ENCODE data around the gene RTN4R.
"Not testable (repeated sequence)": the region's sequence is repeated elsewhere in the genome, so short reads cannot be mapped to it uniquely, and the experiment has no call there.

RTN4R gene

DNA sequence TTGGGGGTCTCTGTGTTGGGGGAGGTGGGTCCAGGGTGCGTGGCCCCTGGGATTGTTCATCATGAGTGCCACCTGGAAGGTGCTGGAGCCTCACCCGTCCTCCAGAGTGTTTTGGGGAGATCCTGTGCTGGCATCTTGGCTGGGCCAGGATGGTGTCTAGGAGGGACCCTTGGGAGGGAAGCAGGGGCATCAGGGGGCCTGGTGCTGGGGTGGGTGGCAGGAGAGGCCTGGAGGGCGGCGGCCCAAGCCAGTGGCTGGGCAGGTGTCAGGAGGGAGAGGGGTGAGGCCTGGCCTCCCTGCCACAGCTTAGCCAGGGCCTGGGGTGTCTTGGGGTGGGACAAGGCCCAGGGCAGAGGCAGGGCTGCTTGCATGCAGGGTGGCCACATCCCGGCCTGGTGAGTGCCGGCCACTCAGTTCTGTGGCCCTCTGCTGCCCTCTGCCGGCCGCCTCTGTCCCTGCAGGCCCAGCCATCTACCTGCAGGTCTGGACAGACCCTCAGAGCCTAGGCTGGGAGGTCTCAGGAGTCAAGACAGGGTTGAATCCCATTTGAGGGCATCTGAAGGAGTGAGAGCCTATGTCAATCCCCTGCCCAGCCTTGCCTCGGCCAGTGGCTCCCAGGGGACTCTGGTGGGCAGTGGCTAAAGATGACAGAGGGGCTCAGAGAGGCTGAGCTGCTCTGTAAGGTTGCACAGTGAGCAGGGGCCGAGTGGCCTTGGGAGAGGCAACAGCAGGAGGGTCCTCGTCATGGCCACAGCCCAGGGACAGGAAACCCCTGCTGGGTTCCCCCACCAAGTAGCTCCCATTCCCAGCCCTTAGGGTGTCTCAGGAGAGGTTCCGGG is 17.6 kb upstream of the RTN4R start:
- DNase-seq: not testable (repeated sequence)

DNA sequence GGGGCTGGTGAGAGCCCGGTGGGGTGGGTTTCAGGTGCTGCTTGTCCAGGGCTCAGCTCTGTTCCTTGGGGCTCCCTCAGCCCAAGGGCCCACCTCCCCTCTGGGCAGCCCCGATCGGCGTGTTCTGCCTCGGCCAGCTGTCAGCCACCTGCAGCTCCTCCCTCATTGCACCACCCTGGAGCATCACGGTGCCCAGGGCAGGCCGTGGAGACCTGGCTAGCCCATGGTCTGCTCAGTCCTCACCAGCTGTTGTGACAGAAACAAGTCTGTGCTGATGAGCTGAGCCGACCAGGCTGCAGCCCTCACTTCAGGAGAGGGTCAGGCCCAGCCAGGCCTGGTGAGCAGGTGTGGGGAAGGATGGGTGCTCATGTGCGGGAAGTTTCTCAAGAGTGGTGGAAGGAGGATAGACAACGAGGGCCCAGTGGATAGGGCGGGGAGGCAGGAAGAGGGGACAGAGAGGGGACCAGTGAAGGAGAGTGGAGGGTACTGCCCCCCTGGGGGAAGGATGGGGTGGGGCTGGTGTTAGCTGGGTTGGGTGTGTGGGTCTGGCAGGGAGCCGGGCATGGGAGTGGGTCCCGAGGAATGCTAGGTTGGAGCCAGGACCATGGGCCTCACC is 16.5 kb upstream of the RTN4R start:
- DNase-seq: no peak

DNA sequence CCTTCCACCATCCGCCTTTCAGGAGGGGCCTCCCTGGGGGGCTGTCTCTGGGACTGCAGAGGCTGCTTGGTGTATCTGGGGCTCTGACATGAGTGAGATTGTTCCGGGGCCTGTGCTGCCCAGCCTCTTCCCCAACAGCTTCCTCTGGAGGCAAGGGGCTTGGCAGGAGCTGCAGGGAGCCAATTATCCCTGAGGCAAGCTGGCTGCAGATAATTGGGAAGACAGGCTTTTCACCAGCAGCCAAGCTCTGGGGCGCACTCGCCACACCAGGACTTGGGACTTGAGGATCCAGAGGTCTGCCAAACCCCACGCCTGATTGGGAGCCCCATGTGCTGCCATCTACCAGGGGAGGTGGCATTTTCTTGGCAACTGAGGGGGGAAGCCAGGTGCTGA is 15.6 kb upstream of the RTN4R start:
- DNase-seq: no peak

DNA sequence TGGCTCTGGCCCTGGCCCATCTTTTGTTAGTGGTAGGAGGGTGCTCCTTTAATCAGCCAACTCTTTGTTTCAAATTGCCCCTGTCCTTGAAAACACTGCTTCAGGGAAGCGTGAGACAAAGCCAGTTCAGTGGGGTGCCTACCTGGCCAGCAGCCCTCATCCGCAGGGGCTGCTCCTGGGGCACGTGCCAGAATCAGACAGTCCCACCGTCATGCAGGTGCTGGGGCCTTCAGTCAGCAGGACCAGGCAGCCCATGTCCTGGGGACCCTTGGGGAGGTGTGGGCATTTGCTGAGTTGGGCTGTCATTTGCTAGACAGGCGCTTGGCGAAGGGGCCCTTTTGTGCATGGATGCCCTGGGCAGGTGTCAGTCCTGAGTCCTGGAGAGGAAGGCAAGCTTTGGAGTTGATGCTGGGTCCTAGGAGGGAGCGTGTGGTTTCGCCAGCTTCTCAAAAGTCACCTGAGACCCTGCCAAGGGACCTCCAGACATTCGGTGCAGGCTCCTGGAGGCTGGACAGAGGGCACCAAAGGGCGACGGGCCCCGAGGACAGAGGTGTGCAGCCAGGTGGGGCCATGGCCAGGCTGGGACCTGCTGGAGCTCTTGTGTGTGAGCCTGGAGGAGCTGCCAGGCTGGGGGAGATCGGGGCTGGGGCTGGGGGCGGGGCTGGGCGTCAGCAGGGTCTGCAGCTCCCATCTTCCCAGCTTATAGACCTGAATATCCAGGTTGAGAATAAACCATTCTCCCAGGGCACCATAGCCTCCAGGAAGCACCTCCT is 15.0 kb upstream of the RTN4R start:
- DNase-seq: no peak

DNA sequence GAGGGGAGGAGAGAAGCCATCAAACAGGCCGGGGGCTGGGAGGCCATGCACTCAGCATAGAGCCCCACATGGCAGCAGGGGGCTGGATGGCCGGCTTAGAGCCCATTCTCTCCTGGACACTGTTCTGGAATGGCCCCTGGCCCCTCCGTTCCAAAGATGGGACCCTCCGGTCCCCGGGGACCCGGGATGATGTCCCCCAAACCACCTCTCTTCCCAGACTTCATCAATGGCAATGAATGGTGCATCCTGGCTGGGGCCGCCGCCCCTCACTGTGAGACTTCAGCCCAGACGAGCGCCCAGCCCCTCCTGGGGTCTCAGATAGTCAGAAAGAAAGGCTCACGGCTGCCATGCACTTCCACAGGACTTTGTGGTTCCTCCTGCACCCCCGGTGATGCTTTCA is 13.8 kb upstream of the RTN4R start:
- no peak for DNase-seq

DNA sequence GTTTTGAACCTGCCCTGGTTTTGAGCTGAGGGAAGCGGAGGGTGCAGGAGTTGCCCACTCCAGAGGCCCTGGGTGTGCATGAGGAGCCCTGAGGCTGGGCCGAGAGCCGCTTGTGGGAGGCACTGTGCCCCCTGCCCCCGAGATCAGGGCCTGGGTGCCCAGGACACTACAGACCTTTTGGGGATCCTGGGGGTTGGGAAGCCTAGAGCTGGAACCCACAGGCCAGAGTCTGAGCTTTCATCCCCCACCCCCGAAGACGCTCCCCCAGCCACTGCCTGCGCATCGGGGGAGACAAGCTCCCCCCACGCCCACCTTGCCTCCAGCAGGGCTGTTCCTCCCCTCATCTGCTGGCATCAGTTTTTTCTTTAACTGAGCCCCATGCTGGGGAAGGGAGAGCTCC is 13.4 kb upstream of the RTN4R start:
- not testable (repeated sequence) for DNase-seq

DNA sequence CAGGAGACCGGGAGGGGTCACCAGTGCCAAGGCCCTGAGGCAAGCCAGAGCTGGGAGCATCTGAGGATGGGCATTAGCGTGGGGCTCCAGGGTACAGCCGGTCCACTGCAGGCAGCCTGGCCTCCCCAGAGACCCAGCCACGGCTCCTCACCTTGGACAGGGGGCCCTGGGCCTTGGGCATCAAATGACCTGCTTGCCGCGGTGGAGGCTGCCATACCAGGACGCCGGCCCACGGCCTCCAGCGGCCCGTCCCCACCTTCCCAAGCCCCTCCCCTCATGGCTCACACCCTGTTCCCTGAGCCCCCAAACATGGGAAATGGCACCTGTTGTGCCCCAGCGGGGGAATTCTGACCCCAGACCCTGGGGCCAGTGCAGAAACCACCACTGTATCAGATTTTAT is 12.7 kb upstream of the RTN4R start:
- DNase-seq: no peak

DNA sequence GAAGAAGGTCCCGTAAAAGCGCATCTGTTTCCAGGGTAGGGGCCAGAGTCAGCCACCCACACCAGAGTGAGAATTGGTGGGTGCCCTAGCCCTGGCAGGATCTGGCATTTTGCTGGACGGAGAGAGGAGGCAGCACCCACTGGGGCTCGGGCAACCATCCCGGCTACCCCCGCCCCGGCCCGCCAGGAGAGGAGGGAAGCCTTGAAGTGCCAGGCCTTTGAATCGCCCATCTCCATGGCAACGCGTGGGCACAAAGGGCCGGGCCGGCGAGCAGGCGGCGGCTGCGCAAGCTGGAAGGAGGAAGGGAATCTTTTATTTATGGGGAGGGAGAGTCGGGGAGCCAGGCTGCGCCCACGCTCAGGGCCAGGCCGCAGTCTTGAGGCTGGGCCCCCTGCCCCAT is 12.0 kb upstream of the RTN4R start:
- not testable (repeated sequence) for DNase-seq

DNA sequence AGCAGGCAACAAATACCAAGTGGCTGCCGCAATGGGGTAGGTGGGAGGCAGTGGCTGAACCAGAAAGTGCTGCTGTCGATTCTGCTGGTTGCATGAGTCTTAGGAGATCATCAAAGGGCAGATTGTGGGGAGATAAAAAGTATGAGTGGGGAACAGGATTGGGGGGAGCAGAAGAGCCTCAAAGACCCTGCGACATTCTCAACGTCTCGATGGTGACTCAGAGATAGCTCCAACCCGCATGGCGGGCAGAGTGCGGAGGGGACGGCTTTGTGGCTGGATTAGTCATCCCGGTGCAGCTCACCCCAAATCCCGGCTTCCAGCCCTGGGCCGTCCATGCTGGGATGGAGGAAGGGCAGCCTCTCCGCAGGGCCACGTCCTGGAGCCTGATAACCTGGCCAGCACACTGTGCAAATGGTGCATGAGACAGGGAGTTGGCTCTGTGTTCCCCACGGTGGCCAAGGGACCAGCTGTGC is 11.6 kb upstream of the RTN4R start:
- no peak for DNase-seq

DNA sequence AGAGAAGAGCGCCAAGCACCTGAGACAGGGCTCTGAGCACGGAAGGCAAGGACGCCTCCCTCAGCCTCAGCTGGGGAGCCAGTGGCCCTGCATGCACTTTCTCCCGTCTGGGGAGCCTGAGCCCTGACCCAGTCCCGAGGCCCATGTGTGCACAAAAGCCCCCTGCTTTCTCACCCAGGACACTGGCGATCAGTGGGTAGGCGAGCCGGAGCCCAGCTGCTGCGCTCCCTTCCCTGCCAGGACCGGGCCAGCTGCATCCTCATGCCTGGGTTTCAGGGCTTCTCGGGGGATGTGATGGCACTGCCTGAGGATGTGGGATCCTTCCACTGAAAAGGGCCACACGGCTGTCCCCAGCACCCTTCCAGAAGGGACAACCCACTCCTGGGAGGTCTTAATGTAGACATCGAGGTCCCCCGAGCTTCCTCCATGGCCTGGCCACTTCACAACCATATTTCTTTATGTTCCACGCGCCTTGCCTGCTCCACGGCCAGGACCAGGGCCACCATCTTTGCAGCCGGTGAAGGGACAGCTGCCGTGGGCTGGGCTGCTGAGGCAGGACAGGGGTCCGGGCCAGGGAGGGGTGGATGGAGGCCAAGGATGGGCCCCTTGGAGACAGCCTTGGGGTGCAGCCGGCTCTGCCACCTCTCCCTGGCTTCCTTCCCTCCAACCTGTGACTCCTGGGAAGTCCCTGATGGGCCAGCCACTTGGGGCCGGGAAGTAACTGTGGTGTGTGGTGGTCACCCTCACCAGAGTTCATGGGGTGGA is 10.8 kb upstream of the RTN4R start:
- DNase-seq: not testable (repeated sequence)

DNA sequence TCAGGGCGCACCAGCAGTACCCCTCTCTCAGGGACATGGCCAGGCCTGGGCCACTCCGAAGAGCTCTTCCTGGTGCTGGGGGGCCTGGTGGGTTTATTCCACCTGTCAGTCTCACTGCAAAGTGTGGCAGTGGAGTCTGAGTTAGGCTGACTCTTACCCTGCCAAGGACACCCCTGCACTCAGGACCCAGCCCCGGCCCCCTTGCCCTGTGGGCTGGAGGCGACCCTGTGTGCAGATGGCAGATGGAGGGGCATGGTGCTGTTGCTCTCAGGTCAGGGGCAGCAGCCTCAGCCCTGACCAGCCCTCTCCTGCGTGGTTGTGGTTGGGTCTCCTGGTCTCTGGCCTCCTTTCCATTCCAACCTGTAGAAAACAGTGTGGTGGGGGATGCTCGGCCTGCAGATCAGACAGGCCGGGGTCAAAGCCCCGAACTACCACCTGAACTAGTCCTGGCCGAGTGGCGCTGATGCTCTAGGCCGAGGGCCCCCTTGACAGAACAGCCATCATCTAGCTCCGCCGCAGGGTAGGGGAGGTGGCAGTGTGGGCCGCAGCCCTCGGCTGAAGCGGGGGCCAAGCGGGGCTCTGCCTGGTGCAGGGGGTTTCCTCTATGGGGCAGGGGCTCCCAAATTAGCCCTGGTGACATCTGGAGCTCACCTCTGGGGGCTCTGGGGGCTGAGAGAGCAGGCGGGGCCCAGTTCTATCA is 10.0 kb upstream of the RTN4R start:
- DNase-seq: not testable (repeated sequence)

DNA sequence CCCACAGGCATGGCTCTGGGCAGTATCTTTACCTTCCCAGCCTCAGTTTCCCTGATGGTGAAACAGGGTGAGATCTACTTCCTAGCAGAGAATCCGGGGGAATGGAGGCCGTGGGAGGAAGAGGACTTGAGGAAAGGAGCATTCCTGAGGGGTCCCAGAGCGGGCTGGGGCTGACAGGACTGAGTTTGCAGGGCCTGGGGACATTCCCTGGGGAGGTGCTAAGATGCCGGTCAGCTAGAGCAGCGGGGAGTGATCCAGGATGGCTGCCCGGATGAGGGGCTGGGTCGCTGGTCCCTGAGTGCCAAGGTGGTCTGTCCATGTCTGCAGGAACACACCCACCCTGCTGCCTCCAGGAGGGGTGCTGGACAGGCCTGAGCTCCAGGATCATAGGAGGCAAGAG is 8.3 kb upstream of the RTN4R start:
- DNase-seq: no peak

DNA sequence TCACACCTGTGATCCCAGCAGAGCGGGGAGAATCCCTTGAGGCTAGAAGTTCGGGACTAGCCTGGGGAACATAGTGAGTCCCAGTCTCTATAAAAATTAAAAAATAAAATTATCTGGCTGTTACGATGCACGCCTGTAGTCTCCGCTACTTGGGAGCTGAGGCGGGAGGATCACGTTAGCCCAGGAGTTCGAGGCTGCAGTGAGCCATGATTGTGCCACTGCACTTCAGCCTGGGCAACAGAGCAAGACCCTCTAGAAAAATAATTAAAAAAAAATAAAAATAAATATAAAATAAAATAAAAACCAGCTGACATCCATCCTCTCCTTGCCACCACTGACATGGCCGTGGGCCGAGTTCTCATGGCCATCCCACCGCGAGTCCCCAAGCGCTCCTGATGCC is 7.7 kb upstream of the RTN4R start:
- no peak for DNase-seq

DNA sequence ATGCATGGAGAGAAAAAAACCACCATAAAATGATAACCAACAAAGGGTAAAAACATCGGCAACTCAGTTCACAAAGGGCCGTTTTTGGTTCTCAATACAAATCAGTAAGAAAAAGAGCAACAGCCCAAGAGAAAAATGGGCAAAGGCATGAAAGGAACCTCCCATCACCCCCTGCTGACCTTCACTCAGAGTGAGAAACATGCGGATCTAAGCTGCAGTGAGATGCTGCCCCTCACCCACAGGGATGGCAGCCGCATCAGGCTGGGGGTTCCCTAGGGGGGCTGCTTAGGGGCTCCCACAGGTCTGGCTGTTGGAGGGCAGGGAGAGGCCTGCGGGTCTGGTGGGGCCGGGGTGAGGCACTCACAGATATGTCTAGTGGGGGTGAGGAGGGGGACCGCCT is 7.2 kb upstream of the RTN4R start:
- not testable (repeated sequence) for DNase-seq

DNA sequence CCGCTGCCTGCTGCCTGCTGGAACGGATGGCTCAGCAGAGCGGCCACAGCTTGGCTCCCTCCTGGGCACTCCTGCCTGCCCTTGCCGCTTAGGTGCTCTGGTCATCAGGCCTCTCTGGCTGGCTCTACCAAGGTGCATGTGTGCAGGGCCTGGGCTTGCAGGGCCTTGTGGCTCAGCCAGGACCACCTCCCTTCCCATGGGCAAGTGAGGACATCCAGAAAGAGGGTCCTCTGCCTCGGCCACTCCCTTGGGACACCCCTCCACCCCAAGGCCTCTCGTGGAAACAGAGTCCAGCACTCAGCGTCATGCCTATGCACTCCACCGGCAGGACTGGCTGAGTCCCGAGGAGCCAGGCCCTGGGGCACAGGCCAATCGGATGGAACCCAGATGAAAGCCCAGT is 6.3 kb upstream of the RTN4R start:
- not testable (repeated sequence) for DNase-seq

DNA sequence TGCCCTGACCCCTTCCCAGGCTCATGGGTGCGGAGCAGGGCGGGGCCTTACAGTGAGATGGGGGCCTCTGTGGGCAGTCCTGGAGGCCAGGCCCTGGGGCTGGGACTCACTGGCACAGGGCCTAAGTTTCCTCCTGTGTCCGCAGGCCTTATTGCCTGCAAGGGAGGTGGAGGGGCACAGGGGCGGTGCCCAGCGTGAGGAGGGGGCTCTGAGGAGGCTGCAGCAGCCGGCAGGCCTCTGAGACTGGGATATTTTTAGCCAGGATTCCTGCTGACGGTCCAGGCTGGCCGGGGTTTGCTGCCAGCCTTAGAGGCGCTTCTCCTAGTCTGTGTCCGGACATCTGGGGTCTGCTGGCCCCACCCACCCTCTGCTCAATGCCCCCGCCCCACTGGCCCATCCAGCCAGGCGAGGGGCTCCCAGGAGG is 5.7 kb upstream of the RTN4R start:
- DNase-seq: no peak

DNA sequence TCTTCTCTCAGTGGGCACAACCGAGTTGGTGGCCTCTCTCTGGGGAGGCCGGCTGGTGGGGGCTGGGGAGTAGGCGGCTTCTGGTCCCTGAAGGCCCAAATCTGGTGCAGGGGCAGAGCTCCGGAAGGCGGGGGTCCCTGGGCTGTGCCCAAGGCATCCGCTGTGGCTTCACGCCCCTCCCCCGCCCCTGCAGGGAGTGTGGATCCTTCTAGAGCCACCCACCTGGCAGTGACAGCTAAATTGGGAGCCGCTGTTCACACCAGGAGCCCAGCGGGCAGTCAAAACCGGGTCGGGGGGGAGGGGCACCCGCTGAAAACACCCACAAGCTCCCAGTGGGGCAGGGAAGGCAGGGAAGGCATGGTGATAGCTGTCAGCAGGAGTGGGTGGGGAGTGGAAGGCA is 4.6 kb upstream of the RTN4R start:
- no peak for DNase-seq

DNA sequence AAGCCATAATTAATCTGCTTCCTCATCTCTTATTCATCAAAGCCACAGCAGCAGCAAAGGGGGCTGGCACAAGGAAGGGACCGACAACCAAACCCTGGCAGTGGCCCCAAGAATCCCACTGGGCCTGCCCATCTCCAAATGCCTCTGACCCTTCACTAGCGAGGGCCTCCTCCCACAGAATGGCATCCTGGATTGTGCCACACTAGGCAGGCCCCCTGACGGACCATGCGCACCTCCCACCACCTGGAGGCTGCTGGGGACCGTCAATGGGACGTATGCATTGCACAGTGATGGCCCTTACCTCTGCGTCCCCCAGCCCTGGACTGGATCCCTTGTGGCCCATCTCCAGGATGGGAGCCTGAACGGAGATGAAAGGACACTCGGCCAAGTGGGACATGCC is 4.1 kb upstream of the RTN4R start:
- DNase-seq: no peak

DNA sequence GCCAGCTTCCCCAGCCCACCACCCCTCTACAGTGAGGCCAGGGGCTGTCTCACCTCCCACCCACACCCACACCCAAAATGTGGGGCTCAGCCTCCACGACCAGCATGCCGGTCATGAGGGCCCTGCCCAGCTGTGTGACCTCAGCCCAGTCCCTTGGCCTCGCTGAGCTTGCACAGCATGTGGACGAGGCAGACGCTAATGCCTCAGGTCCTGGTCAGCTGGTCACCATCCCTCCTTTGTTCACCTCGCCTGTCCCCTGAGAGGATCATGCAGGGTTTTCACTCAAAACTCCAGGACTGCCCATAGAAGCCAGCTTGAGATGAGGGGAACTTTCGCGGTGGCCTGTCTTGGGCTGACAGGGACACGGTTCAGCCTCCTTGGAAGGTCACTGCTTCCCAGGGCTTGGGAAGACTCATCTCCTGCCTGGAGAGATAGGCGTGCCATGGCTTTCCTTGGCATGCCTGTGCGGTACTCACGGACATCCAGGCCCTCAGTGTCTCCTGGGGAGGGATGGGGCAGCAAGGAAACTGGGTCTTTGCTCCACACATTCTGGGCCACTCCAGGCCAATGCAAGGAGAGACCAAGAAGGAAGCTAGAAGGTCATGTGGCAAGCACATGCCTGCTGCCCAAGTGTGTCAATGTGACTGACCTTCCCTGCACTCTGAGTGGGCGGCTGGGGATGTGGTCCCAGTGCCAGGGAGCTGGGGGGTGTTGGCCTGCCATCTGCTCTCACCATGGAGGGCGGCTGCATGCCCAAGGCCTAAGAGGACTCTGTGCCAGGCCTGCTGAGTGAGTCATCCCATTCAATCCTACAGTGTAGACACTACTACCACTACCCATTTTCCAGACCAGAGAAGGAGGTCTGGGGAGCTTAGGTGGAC is 3.2 kb upstream of the RTN4R start:
- DNase-seq: no peak

DNA sequence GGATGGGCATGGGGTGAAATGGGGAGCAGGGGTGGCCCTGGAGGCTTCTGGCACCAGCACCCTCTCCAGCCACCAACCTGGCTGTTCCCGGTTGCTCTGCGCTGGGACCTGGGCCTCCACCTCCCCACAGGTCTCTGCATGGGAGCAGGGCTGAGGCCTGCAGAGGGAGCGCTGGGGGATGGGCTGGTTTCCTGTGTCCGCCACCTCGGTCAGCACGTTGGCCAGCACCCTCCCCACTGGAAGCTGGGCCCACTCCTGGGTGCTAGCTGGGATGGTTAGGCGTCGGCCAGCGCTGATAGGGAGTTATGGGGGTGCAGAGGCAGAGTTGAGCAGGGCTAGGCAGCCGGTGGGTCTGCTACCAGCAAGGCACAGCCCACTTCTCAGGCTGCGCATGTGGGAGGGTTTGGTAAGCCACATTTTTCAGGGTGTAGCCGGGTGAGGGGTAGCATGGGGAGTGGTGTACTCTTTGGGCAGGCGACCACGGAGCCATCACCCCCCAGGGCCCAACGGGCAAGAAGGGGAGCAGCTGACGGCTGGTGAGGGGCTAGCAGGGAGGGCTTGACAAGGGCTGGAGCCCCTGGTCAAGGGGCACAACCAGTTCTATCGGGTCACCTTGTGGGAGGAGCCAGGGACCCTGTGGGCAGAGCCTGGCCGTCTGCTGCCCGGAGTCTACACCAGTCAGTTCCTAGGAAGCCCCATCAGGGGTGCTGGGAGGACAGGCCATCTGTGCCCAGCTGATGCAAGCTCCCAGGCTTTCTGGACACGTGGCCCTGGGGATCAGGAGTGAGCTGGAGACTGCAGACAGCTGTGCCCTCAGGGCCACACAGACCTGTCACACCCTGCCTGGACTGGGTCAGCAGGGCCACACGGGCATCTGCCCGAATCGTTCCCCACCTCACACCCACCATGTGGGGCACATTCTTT is 2.3 kb upstream of the RTN4R start:
- not testable (repeated sequence) for DNase-seq
